NCI-H2227 (cell line): ENCODE measurements around the gene CDH9.

Source experiments
- DNase-seq: peaks from one replicate; lab custom pipeline; 2025; ENCODE audit not compliant: unreplicated experiment; lab: John Stamatoyannopoulos, UW

The CDH9 gene

GRCh38 chr5:26843677-26844076 is 194.7 kb downstream of the CDH9 start:
- DNase-seq = no peak

- DNase-seq = no peak
These were observed 204.8 kb downstream of the CDH9 start for GRCh38 chr5:26833596-26833995.
